ENCODE results near the gene SRPX2.

DNA sequence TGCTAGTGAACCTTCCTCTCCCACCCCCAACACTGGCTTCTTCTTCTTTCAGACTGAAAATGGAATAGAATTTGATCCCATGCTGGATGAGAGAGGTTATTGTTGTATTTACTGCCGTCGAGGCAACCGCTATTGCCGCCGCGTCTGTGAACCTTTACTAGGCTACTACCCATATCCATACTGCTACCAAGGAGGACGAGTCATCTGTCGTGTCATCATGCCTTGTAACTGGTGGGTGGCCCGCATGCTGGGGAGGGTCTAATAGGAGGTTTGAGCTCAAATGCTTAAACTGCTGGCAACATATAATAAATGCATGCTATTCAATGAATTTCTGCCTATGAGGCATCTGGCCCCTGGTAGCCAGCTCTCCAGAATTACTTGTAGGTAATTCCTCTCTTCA, 44.5 kb upstream of the SRPX2 start:
- TF ChIP-seq CTBP1 (IDR thresholded peaks at IDR 0.05; ENCODE audit: borderline replicate concordance): no peak
- TF ChIP-seq BRD9 (IDR thresholded peaks at IDR 0.05; ENCODE audit: low read depth, partially characterized antibody): no peak
- no peak for TF ChIP-seq STAT5B (CRISPR knock-in tag; IDR thresholded peaks at IDR 0.05)
- TF ChIP-seq, protein P1, sequence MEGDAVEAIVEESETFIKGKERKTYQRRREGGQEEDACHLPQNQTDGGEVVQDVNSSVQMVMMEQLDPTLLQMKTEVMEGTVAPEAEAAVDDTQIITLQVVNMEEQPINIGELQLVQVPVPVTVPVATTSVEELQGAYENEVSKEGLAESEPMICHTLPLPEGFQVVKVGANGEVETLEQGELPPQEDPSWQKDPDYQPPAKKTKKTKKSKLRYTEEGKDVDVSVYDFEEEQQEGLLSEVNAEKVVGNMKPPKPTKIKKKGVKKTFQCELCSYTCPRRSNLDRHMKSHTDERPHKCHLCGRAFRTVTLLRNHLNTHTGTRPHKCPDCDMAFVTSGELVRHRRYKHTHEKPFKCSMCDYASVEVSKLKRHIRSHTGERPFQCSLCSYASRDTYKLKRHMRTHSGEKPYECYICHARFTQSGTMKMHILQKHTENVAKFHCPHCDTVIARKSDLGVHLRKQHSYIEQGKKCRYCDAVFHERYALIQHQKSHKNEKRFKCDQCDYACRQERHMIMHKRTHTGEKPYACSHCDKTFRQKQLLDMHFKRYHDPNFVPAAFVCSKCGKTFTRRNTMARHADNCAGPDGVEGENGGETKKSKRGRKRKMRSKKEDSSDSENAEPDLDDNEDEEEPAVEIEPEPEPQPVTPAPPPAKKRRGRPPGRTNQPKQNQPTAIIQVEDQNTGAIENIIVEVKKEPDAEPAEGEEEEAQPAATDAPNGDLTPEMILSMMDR (IDR thresholded peaks at IDR 0.05 in 2 of 3, conservative IDR thresholded peaks at IDR 0.05 in 1 of 3; ENCODE audit: insufficient read depth in 2 of 3, low read depth in 1 of 3, low read length in 3 of 3): no peak
- TF ChIP-seq, protein P2, sequence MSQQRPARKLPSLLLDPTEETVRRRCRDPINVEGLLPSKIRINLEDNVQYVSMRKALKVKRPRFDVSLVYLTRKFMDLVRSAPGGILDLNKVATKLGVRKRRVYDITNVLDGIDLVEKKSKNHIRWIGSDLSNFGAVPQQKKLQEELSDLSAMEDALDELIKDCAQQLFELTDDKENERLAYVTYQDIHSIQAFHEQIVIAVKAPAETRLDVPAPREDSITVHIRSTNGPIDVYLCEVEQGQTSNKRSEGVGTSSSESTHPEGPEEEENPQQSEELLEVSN (IDR thresholded peaks at IDR 0.05; ENCODE audit: borderline replicate concordance in 1 of 2, extremely low read depth in 1 of 2, insufficient read depth in 1 of 2, insufficient read length in 1 of 2, low read depth in 1 of 2, low read length in 1 of 2, poor library complexity in 1 of 2, severe bottlenecking in 1 of 2): no peak
- TF ChIP-seq TAF1 (IDR thresholded peaks at IDR 0.05; ENCODE audit: control insufficient read depth, extremely low read depth, insufficient read depth, low read length, severe bottlenecking): no peak
- TF ChIP-seq ELF4 (CRISPR knock-in tag; IDR thresholded peaks at IDR 0.05): no peak
